ENCODE measurements around the gene ZDHHC14.

DNA sequence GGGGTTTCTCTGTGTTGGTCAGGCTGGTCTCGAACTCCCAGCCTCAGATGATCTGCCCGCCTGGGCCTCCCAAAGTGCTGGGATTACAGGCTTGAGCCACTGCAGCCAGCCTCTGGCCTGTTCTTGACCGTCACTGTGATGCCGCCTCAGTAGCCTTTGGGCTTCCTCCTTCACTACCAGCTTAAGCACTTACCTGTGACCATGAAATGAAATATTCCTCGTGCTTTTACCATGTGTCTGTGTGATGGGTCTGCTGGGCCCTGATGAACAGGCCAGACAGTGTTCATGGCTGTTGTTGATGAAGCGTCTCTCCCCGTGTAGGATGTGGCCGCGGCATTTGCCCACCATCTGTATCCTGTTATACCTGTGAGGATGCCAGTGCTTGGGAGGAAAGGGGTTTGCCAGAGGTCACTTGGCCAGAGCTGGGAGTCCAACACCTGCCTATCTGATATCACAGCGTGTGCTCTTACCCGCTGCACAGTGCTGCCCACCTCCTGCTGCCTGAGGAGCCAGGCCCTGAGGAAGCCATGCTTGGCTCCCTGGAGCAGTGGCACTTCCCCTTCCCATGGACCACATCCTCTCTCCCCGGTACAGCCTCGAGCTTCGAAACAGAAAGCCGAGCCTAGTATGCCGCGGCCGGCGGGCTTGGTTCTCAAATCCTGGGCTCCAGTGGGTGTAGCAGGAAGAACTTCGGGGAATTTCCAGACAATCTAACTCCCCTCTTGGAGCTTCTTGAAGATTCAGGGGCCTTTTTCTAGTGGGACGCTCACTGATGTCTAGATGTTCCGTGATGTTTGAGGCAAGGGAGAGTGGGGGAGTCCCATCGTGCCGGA lies 167.9 kb downstream of the ZDHHC14 start:
- TF ChIP-seq POLR2A (IDR thresholded peaks at IDR 0.05; ENCODE audit: control extremely low read depth in 1 of 2, low read depth in 2 of 2, low read length in 2 of 2) (no peak), JUND (IDR thresholded peaks at IDR 0.05; ENCODE audit: low read length) (no peak), GABPA (IDR thresholded peaks at IDR 0.05; ENCODE audit: borderline replicate concordance, insufficient read depth, low read length) (no peak), HDAC6 (IDR thresholded peaks at IDR 0.05; ENCODE audit: low read depth, low read length) (no peak), ASH2L (IDR thresholded peaks at IDR 0.05; ENCODE audit: low read length) (no peak), POLR2AphosphoS5 (IDR thresholded peaks at IDR 0.05; ENCODE audit: low read depth, low read length) (no peak), SUZ12 (IDR thresholded peaks at IDR 0.05; ENCODE audit: low read length) (no peak), SP1 (IDR thresholded peaks at IDR 0.05; ENCODE audit: low read depth, low read length) (no peak), JUN (IDR thresholded peaks at IDR 0.05; ENCODE audit: low read depth, low read length) (no peak)
- TF ChIP-seq, protein P1, sequence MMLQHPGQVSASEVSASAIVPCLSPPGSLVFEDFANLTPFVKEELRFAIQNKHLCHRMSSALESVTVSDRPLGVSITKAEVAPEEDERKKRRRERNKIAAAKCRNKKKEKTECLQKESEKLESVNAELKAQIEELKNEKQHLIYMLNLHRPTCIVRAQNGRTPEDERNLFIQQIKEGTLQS (IDR thresholded peaks at IDR 0.05; ENCODE audit: insufficient read depth, low read depth, low read length), result no peak
- TF ChIP-seq, protein P2, sequence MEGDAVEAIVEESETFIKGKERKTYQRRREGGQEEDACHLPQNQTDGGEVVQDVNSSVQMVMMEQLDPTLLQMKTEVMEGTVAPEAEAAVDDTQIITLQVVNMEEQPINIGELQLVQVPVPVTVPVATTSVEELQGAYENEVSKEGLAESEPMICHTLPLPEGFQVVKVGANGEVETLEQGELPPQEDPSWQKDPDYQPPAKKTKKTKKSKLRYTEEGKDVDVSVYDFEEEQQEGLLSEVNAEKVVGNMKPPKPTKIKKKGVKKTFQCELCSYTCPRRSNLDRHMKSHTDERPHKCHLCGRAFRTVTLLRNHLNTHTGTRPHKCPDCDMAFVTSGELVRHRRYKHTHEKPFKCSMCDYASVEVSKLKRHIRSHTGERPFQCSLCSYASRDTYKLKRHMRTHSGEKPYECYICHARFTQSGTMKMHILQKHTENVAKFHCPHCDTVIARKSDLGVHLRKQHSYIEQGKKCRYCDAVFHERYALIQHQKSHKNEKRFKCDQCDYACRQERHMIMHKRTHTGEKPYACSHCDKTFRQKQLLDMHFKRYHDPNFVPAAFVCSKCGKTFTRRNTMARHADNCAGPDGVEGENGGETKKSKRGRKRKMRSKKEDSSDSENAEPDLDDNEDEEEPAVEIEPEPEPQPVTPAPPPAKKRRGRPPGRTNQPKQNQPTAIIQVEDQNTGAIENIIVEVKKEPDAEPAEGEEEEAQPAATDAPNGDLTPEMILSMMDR (IDR thresholded peaks at IDR 0.05; ENCODE audit: control extremely low read depth in 1 of 3, insufficient read depth in 1 of 3, low read depth in 1 of 3, low read length in 3 of 3), result no peak
- TF ChIP-seq, protein P3, sequence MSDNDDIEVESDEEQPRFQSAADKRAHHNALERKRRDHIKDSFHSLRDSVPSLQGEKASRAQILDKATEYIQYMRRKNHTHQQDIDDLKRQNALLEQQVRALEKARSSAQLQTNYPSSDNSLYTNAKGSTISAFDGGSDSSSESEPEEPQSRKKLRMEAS (IDR thresholded peaks at IDR 0.05), result no peak
